ENCODE data around the gene OR9Q1. TPM values are rescaled to one million over a fixed set of nuclear protein-coding genes. Genes with fewer than 3 reads are reported as not detected.

Gene OR9Q1
- total RNA-seq, 4 donors from 2014 or later, result not detected

DNA sequence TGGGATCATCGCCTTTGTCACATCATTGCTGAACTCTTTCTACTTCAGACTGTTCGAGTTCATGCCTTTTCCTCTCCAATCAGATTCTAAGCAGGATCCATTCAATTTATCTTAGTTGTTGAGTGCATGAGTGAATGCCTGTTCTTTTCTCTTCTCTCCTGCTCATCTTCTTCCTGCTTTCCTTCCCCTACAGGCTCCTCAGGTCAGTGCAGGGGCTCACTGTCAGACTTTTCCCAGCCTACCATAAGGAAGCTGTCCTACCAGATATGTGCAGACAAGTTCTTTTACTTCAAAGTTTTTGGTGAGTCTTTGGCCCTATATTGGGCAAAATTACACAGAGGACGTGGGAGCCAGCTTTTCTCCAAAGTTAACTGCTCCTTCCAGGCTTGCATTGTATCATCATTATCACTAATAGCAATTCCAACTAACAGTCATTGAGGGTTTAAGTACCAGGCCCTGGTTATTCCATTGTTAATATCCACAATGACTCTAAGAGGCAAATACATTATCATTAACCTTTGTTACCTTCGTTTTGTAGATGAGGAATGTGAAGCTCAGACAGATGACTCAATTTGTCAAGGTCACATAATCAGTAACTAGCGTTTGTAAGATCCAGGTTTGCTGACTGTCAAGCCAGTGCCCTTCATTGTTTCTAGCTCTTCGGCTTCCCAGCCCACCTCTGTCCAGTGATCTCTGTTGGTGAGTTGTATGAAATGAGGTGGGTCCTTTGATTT, 37.4 kb downstream of the OR9Q1 start:
- H3K4me1 ChIP-seq, result peaks cover 0 to 13% (median 5%) of the 10 kb centered on the region in 3 donors
- no peak overlapping the region for H3K4me3 ChIP-seq
- WGBS, 2 donors (ENCODE audit: low coverage in 1 of 2), result 59 to 70% methylated on average over 5 to 6 of the region's 6 CpGs
- H3K27ac ChIP-seq, result no peak overlapping the region
- ATAC-seq, result no peak
- H3K27me3 ChIP-seq, result no peaks in the 10 kb centered on the region
- no peaks in the 10 kb centered on the region for H3K9me3 ChIP-seq
- TF ChIP-seq EP300 (IDR thresholded peaks at IDR 0.05) (no peak), POLR2A (IDR thresholded peaks at IDR 0.05) (no peak), POLR2AphosphoS5 (IDR thresholded peaks at IDR 0.05) (no peak)
- TF ChIP-seq, protein P1, sequence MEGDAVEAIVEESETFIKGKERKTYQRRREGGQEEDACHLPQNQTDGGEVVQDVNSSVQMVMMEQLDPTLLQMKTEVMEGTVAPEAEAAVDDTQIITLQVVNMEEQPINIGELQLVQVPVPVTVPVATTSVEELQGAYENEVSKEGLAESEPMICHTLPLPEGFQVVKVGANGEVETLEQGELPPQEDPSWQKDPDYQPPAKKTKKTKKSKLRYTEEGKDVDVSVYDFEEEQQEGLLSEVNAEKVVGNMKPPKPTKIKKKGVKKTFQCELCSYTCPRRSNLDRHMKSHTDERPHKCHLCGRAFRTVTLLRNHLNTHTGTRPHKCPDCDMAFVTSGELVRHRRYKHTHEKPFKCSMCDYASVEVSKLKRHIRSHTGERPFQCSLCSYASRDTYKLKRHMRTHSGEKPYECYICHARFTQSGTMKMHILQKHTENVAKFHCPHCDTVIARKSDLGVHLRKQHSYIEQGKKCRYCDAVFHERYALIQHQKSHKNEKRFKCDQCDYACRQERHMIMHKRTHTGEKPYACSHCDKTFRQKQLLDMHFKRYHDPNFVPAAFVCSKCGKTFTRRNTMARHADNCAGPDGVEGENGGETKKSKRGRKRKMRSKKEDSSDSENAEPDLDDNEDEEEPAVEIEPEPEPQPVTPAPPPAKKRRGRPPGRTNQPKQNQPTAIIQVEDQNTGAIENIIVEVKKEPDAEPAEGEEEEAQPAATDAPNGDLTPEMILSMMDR (IDR thresholded peaks at IDR 0.05), result no peak
- H3K36me3 ChIP-seq, result no peaks in the 10 kb centered on the region

DNA sequence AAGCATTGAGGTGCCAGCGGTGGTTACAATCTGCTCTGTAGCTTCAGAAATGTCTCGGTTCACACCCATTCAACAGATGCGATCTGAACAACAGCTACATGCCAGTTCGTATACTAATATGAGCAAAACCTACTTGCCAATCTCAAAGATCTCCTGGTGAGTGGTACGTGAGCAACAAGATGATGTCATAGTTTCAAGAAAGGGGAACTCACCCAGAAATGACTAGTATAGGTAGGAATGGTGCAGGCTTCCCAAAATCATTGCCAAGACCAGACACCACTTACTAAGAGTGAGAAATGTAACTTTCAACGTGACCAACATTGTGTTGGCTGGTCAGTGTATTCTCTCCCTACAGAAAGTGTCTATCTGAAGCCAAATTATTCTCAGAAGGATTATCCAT, 38.1 kb downstream of the OR9Q1 start:
- TF ChIP-seq POLR2AphosphoS5 (IDR thresholded peaks at IDR 0.05), result no peak
- TF ChIP-seq, protein P1 (IDR thresholded peaks at IDR 0.05), result no peak
- no peak for TF ChIP-seq EP300 (IDR thresholded peaks at IDR 0.05)
- TF ChIP-seq POLR2A (IDR thresholded peaks at IDR 0.05), result no peak
- Histone ChIP-seq H3K27me3 (no peaks in the 10 kb centered on the region), H3K4me3 (no peak overlapping the region), H3K36me3 (no peaks in the 10 kb centered on the region), H3K9me3 (no peaks in the 10 kb centered on the region), H3K4me1 (peaks cover 0 to 13% (median 5%) of the 10 kb centered on the region in 3 donors), H3K27ac (no peak overlapping the region)
- no peak for ATAC-seq
- WGBS, 2 donors (ENCODE audit: low coverage in 1 of 2), result 44 to 50% methylated on average over 4 to 6 of the region's 6 CpGs

DNA sequence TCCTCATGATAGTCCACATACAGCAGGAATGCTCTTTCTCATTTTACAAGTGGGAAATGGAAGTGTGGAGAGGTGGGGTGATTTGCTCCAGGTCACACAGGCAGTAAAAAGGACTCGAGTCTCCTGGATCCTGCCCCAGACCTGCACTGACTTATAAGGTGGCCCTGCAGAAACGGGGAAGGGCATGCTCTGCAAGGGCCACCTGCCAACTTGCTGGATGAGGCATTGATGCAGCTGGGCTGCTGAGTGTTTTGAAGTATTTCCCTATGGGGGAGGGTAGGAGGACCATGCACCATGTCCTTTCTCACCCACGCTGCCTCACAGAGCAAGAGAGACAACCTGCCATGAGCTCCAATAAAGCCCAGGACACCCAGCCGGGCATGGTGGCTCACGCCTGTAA, 44.0 kb downstream of the OR9Q1 start:
- Histone ChIP-seq H3K9me3 (no peaks in the 10 kb centered on the region), H3K4me1 (no peaks in the 10 kb centered on the region), H3K27ac (no peak overlapping the region), H3K27me3 (no peaks in the 10 kb centered on the region), H3K36me3 (no peaks in the 10 kb centered on the region), H3K4me3 (no peak overlapping the region)
- ATAC-seq, result no peak
- WGBS, 2 donors (ENCODE audit: low coverage in 1 of 2), result 20% methylated on average over 1 of the region's 5 CpGs; no CpG with 5 or more reads in 1 of the 2 donors
- TF ChIP-seq POLR2A (IDR thresholded peaks at IDR 0.05) (no peak), EP300 (IDR thresholded peaks at IDR 0.05) (no peak), POLR2AphosphoS5 (IDR thresholded peaks at IDR 0.05) (no peak)
- TF ChIP-seq, protein P1 (IDR thresholded peaks at IDR 0.05), result no peak

DNA sequence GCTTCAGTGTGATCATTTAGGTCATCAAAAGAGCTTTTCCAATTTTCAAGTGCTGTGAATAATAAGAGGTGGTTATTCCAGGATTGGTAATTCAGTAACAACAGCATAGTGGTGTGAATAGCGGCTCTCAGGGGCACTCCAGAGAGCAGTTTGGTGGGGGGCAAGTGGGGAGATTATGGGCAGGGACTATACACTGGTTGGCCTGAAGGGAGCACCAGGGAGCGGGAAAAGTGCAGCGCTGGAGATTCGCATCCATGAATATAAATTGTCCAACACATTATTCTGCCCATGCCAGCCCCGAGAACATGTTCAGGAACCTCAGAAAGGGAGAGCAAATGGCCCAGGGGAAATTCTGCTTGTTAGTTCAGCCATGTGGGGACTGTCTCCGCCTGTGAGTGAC, 45.0 kb downstream of the OR9Q1 start:
- no peak overlapping the region for H3K4me3 ChIP-seq
- H3K9me3 ChIP-seq, result no peaks in the 10 kb centered on the region
- no peak overlapping the region for H3K27ac ChIP-seq
- WGBS, 2 donors (ENCODE audit: low coverage in 1 of 2), result 59% methylated on average over 6 of the region's 6 CpGs; no CpG with 5 or more reads in 1 of the 2 donors
- no peaks in the 10 kb centered on the region for H3K36me3 ChIP-seq
- H3K27me3 ChIP-seq, result no peaks in the 10 kb centered on the region
- TF ChIP-seq POLR2A (IDR thresholded peaks at IDR 0.05), result no peak
- H3K4me1 ChIP-seq, result no peaks in the 10 kb centered on the region
- no peak for ATAC-seq

DNA sequence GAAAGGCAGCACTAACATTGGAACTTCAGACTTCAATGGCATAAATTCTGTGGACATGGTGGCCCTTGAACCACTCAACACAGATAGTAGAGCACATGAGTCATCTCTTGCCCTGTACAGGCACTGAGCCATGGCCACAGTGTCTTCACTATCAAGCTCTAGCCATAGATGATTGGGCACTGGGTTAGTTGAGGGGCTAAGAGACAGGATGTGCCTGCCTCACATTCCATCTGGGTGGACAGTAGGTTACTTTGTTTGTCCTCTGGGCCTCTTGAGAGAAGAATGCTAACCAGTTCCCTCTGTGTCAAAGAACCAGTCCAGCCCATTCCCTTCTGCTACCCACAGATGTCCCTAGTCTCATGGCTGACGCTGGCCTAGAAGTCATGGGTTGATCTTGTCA, 46.9 kb downstream of the OR9Q1 start:
- Histone ChIP-seq H3K9me3 (peaks cover 0 to 10% (median 0%) of the 10 kb centered on the region in 3 donors), H3K36me3 (no peaks in the 10 kb centered on the region), H3K4me3 (no peak overlapping the region), H3K27me3 (no peaks in the 10 kb centered on the region), H3K27ac (no peak overlapping the region), H3K4me1 (no peaks in the 10 kb centered on the region)
- 80% methylated on average over 1 of the region's 1 CpG; no CpG with 5 or more reads in 1 of the 2 donors for WGBS, 2 donors (ENCODE audit: low coverage in 1 of 2)
- TF ChIP-seq POLR2AphosphoS5 (IDR thresholded peaks at IDR 0.05) (no peak), EP300 (IDR thresholded peaks at IDR 0.05) (no peak), POLR2A (IDR thresholded peaks at IDR 0.05) (no peak)
- TF ChIP-seq, protein P1 (IDR thresholded peaks at IDR 0.05), result no peak
- no peak for ATAC-seq
